GM21360 (cell line): ENCODE data around the gene KCNV2.

ENCODE experiments used
- ATAC-seq: cut with Tn5 transposase; IDR thresholded peaks from one replicate; pipeline ENCODE4 v1.9.1; 2021; ENCODE audit warnings: mild to moderate bottlenecking, moderate library complexity; ENCODE audit not compliant: unreplicated experiment

The KCNV2 gene

GRCh38 chr9:2718698-2719033 lies 1.4 kb downstream of the KCNV2 start:
- no peak for ATAC-seq

GRCh38 chr9:2720179-2720654 lies 2.9 kb downstream of the KCNV2 start:
- ATAC-seq = no peak

- ATAC-seq = no peak
Observed at GRCh38 chr9:2722715-2723114, 5.4 kb downstream of the KCNV2 start.

GRCh38 chr9:2723376-2724065 lies 6.2 kb downstream of the KCNV2 start:
- no peak for ATAC-seq

GRCh38 chr9:2725126-2725525 lies 7.8 kb downstream of the KCNV2 start:
- no peak for ATAC-seq

- no peak for ATAC-seq
Observed at GRCh38 chr9:2725898-2726649, 8.8 kb downstream of the KCNV2 start.

- no peak for ATAC-seq
Observed at GRCh38 chr9:2726650-2727340, 9.5 kb downstream of the KCNV2 start.

- no peak for ATAC-seq
Observed at GRCh38 chr9:2727374-2727773, 10.1 kb downstream of the KCNV2 start.

GRCh38 chr9:2727966-2728613 lies 10.8 kb downstream of the KCNV2 start:
- peak; percentile 79 for ATAC-seq

GRCh38 chr9:2729003-2729402 lies 11.7 kb downstream of the KCNV2 start:
- no peak for ATAC-seq

- no peak for ATAC-seq
Observed at GRCh38 chr9:2729721-2730120, 12.4 kb downstream of the KCNV2 start.

- ATAC-seq = no peak
Observed at GRCh38 chr9:2730971-2731370, 13.7 kb downstream of the KCNV2 start.

GRCh38 chr9:2732492-2732891 lies 15.2 kb downstream of the KCNV2 start:
- no peak for ATAC-seq

GRCh38 chr9:2740616-2741015 lies 23.3 kb downstream of the KCNV2 start:
- no peak for ATAC-seq

GRCh38 chr9:2741441-2742158 lies 24.3 kb downstream of the KCNV2 start:
- no peak for ATAC-seq

GRCh38 chr9:2742214-2742613 lies 24.9 kb downstream of the KCNV2 start:
- no peak for ATAC-seq

GRCh38 chr9:2743937-2744529 lies 26.7 kb downstream of the KCNV2 start:
- ATAC-seq = no peak

- ATAC-seq = no peak
Observed at GRCh38 chr9:2745560-2746380, 28.5 kb downstream of the KCNV2 start.

- ATAC-seq = no peak
Observed at GRCh38 chr9:2749485-2749884, 32.2 kb downstream of the KCNV2 start.

- ATAC-seq = no peak
Observed at GRCh38 chr9:2755285-2755684, 38.0 kb downstream of the KCNV2 start.
